ENCODE results near the gene MATN4. TPM values are rescaled to one million over a fixed set of nuclear protein-coding genes. Genes with fewer than 3 reads are reported as not detected.

Gene MATN4
- polyA plus RNA-seq, 6 donors from 2014 or later = not detected

DNA sequence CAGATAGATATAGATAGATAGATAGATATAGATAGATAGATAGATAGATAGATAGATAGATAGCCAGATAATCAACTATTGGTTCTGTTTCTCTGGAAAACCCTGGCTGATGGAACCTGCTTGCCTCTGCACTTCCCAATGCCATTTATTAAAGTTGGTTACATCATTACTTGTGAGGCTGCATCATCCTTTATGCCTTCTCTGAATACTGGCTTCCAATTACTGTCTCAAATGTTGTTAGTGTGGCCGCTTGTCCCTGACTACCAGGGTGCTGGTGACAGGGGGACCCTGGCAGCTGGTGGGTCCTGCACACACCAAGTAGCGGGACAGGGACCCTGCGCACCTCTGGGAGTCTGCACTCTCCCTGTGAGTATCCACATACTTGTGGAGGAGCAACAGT lies 49.8 kb downstream of the MATN4 start:
- peaks cover 59 to 69% (median 66%) of the 10 kb centered on the region in 3 donors for H3K27me3 Mint-ChIP-seq
- H3K27ac Mint-ChIP-seq = no peak overlapping the region
- DNase-seq (no peak), ATAC-seq (ENCODE audit: low read depth in 2 of 2) (no peak)
- no peaks in the 10 kb centered on the region for H3K4me1 Mint-ChIP-seq
- H3K36me3 Mint-ChIP-seq = no peaks in the 10 kb centered on the region
- H3K4me3 Mint-ChIP-seq = no peak overlapping the region
- H3K9me3 Mint-ChIP-seq = no peaks in the 10 kb centered on the region

DNA sequence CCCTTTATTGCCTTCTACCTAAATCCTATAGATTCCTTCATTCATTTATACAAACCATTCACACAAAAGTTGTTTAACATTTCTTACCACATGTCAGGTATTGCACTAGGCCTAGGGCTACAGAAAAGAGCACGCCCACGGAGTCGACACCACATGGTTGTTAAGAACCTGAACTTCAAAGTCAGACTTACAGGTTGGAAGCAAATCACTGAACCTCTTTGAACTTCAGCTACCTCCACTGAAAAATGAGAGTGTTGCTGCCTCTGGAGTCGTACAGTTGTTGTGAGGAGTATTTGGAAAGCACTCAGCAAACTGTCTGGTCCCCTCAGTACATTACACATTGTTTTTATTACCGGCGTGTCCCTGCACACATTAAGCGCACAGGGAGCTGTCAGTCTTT lies 50.4 kb downstream of the MATN4 start:
- peaks cover 57 to 69% (median 67%) of the 10 kb centered on the region in 3 donors for H3K27me3 Mint-ChIP-seq
- DNase-seq (no peak), ATAC-seq (ENCODE audit: low read depth in 2 of 2) (no peak)
- H3K36me3 Mint-ChIP-seq = no peaks in the 10 kb centered on the region
- no peaks in the 10 kb centered on the region for H3K4me1 Mint-ChIP-seq
- no peak overlapping the region for H3K4me3 Mint-ChIP-seq
- H3K27ac Mint-ChIP-seq = no peak overlapping the region
- H3K9me3 Mint-ChIP-seq = no peaks in the 10 kb centered on the region

DNA sequence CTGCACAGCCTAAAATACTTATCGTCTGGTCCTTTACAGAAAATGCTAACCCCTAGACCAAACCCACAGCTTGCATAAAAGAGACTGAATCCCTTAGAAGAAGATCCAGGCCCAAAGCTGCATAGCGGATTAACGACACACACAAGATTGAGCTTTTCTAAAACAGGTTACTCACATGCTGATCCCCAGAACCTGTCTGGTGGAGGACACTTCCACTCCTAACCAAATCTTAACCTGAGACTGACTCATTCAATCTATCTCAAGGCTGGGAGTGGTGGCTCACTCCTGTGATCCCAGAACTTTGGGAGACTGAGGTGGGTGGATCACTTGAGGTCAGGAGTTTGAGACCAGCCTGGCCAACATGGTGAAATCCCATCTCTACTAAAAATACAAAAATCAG lies 50.9 kb downstream of the MATN4 start:
- DNase-seq (no peak), ATAC-seq (ENCODE audit: low read depth in 2 of 2) (no peak)
- peaks cover 60 to 69% (median 68%) of the 10 kb centered on the region in 3 donors for H3K27me3 Mint-ChIP-seq
- H3K4me3 Mint-ChIP-seq = no peak overlapping the region
- H3K27ac Mint-ChIP-seq = no peak overlapping the region
- H3K9me3 Mint-ChIP-seq = no peaks in the 10 kb centered on the region
- no peaks in the 10 kb centered on the region for H3K4me1 Mint-ChIP-seq
- no peaks in the 10 kb centered on the region for H3K36me3 Mint-ChIP-seq

DNA sequence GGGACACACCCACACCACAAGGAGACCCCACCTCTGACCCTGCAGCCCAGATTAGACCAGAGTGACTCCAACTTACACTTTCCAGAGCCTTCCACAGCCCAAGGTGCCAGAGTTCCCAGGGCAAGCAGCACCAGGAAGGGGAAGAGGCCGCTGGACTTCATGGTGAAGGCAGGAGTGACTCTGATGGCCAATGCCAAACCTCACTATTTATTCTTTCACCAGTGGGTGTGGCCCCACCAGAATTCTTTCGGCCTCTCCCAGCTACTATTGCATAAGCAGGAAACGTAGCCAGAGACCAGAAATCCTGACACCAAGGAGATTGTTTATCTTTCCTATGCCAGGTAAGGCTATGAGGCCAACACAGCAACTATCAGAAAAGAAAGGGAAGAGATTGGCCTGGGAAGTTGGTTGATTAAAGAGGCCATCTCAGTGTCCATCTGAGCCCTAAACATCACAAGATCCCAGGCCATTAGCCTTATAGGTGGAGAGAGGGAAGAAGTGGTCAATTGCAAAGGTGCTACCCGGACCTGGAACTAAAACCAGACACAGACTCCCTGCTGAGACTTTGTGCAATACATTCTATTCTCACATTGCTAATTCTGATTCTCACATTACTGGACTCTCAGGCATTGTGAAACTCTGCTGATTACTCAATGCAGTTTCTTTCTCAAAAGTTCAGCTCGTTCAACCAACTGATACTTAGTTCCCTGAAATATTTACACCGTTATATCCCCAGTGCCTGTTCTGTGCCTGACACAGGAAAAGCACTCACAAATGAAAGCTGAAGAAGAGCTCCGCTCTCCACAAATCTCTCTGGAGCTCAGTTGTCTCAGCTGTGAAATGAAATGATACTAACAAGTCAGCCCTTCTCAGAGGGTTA lies 53.5 kb downstream of the MATN4 start, which contains the start of gene SLPI:
SLPI (minus strand) TSS at position 182 of the 880 bp plus-strand sequence; CDS start at position 161, 21 bp downstream.
- DNase-seq (no peak), ATAC-seq (ENCODE audit: low read depth in 2 of 2) (no peak)
- Mint-ChIP-seq H3K9me3 (no peaks in the 10 kb centered on the region), H3K4me1 (no peaks in the 10 kb centered on the region), H3K4me3 (no peak within 1 kb of the TSS), H3K36me3 (no peaks in the 10 kb centered on the region), H3K27me3 (peaks cover 68 to 73% (median 72%) of the 10 kb centered on the region in 3 donors), H3K27ac (no peak within 1 kb of the TSS)

DNA sequence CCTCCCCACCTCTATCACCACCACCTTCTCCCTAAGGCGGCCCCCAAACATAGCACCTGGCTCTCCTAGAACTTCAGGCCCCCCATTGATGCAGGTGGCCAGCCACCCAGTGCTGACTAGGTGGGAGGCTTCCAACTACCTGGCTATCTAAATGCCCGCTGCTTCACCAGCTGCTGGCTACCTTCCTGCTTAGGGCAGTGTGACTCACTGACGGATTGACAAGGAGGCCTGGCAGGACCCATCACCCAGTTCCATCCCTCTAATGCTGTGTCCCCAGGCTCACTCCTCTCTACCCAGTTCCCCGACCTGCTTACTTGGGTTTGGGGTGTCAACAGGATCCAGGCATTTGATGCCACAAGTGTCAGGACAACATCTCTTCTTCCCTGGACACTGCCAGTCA lies 54.8 kb downstream of the MATN4 start:
- Mint-ChIP-seq H3K9me3 (no peaks in the 10 kb centered on the region), H3K4me1 (no peaks in the 10 kb centered on the region), H3K27ac (no peak overlapping the region), H3K27me3 (peaks cover 70 to 76% (median 71%) of the 10 kb centered on the region in 3 donors), H3K4me3 (no peak overlapping the region), H3K36me3 (no peaks in the 10 kb centered on the region)
- ATAC-seq (ENCODE audit: low read depth in 2 of 2) (no peak), DNase-seq (no peak)

DNA sequence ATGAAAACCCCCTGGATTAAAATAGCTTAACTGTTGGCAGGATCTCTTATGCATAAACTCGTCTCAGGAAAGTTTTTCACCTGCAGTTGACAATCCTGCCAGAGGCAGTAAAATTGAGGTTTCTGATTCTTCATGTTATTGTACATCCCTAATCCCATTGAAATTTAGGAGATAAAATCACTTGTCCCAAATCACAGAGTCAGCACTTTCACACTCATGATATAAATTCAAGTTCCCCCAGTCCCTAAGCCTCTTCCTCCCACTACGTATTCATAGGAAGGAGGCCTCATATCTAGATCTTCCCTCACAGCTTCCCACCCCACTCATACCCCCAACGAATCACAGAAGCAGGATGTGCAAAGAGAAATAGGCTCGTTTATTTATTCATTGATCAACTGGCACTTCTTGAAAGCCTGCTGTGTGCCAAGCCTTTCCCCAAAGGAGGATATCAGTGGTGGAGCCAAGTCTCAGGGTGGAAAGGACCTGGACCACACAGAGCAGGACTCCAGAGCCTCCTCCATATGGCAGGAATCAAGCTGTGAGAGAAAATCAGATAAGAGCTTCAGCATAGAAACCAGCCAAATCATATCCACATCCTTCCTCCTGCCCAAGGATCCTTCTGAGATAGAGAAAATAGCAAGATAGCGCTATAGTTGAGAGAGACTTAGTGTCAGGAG lies 56.1 kb downstream of the MATN4 start:
- Mint-ChIP-seq H3K36me3 (no peaks in the 10 kb centered on the region), H3K4me1 (no peaks in the 10 kb centered on the region), H3K27me3 (peaks cover 74 to 79% (median 78%) of the 10 kb centered on the region in 3 donors), H3K4me3 (no peak overlapping the region), H3K9me3 (no peaks in the 10 kb centered on the region), H3K27ac (no peak overlapping the region)
- ATAC-seq (ENCODE audit: low read depth in 2 of 2) (no peak), DNase-seq (no peak)

DNA sequence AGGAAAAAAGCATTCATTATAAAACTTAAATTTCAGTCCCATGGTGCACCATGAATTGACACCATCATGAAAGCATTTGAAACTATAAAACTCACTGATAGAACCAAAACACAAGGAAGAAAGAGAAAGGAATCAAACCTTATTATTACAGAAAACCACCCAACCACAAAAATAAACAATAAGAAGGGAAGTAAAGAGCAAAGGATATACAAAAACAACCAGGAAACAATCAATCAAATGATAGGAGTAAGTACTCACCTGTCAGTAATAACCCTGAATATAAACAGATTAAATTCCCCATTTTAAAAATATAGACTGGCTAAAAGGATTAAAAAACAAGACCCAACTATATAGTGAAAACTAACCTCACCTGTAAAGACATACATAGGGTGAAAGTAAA lies 59.5 kb downstream of the MATN4 start:
- Mint-ChIP-seq H3K4me3 (no peak overlapping the region), H3K36me3 (no peaks in the 10 kb centered on the region), H3K4me1 (no peaks in the 10 kb centered on the region), H3K27me3 (peaks cover 66 to 83% (median 79%) of the 10 kb centered on the region in 3 donors), H3K9me3 (no peaks in the 10 kb centered on the region), H3K27ac (peak overlapping the region in 1 of 6 donors; percentile 24)
- DNase-seq = no peak
- no peak for ATAC-seq (ENCODE audit: low read depth in 2 of 2)

DNA sequence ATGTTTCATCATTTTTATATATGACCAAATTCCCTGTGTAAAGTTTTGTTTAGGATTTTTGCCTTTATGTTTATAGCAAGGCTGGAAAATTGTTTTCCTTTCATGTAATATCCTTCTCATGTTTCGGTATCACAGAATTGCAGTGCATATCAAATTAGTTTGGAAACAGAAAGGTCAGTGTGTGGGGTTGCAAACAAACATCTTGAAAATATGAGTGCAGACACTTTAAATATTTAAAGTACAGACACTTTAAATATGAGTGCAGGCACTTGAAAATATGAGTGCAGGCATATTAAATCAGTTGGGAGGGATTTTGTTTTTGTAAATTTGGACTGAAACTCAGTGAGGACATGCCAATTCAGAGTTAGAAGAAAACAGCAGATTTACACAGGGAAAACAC lies 60.2 kb downstream of the MATN4 start:
- Mint-ChIP-seq H3K4me1 (no peaks in the 10 kb centered on the region), H3K4me3 (no peak overlapping the region), H3K36me3 (no peaks in the 10 kb centered on the region), H3K27ac (no peak overlapping the region), H3K9me3 (no peaks in the 10 kb centered on the region), H3K27me3 (peaks cover 61 to 75% (median 75%) of the 10 kb centered on the region in 3 donors)
- no peak for ATAC-seq (ENCODE audit: low read depth in 2 of 2)
- no peak for DNase-seq

DNA sequence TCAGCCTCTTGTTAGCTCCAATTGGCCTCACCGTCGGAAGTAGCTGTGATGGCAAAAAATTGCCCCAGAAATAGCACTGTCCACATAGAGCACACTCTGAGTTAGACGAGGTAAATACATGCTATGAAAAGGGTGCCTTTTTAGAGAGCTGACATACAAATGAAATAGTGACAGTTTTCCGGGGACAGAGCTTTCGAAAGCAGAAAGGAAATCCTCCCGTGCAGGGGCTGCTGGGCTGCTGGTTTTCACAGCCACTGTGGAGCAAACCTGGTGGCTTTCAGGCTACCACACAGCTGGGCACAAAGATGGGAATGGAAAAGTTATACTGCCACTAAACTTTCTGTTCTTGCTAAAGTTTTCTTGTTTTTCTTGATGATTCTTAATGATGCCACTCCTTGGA lies 62.0 kb downstream of the MATN4 start:
- no peak overlapping the region for H3K27ac Mint-ChIP-seq
- H3K4me1 Mint-ChIP-seq = no peaks in the 10 kb centered on the region
- no peak for DNase-seq
- no peak for ATAC-seq (ENCODE audit: low read depth in 2 of 2)
- peaks cover 49 to 66% (median 66%) of the 10 kb centered on the region in 3 donors for H3K27me3 Mint-ChIP-seq
- H3K36me3 Mint-ChIP-seq = no peaks in the 10 kb centered on the region
- no peak overlapping the region for H3K4me3 Mint-ChIP-seq
- no peaks in the 10 kb centered on the region for H3K9me3 Mint-ChIP-seq

Other genes with a start within 250 kb of the MATN4 start
- gene KCNS1, start 207.2 kb downstream of the MATN4 start, polyA plus RNA-seq (ENCODE audit: low read depth in 6 of 6) = under 1 TPM in 4 of 6 donors, not detected in 2; 0.06 to 0.26 (median 0.20) TPM
- gene WFDC5, start 193.1 kb downstream of the MATN4 start, polyA plus RNA-seq (ENCODE audit: low read depth in 6 of 6) = not detected
- not detected for gene WFDC12, start 183.8 kb downstream of the MATN4 start, polyA plus RNA-seq (ENCODE audit: low read depth in 6 of 6)
- not detected for gene PI3, start 133.4 kb downstream of the MATN4 start, polyA plus RNA-seq (ENCODE audit: low read depth in 6 of 6)
- not detected for gene SEMG1, start 101.3 kb downstream of the MATN4 start, polyA plus RNA-seq (ENCODE audit: low read depth in 6 of 6)
- gene SEMG2, start 86.9 kb downstream of the MATN4 start, polyA plus RNA-seq (ENCODE audit: low read depth in 6 of 6) = not detected
- gene SLPI, start 53.7 kb downstream of the MATN4 start, polyA plus RNA-seq (ENCODE audit: low read depth in 6 of 6) = under 1 TPM in 1 of 6 donors, not detected in 5; 0.63 TPM
- gene RBPJL, start 1.5 kb downstream of the MATN4 start, polyA plus RNA-seq (ENCODE audit: low read depth in 6 of 6) = not detected
- not detected for gene SDC4, start 40.1 kb upstream of the MATN4 start, polyA plus RNA-seq (ENCODE audit: low read depth in 6 of 6)
- 10 to 100 TPM; 16.3 to 37.7 (median 36.1) TPM for gene SYS1, start 54.9 kb upstream of the MATN4 start, polyA plus RNA-seq (ENCODE audit: low read depth in 6 of 6)
- gene TP53TG5, start 70.0 kb upstream of the MATN4 start, polyA plus RNA-seq (ENCODE audit: low read depth in 6 of 6) = under 1 TPM in 4 of 6 donors, not detected in 2; 0.14 to 0.29 (median 0.21) TPM
- gene DBNDD2, start 100.0 kb upstream of the MATN4 start, polyA plus RNA-seq (ENCODE audit: low read depth in 6 of 6) = 1 to 10 TPM; 1.1 to 3.3 (median 2.1) TPM
- 100 to 1,000 TPM in 1 of 6 donors, 10 to 100 TPM in 5; 62.0 to 113 (median 77.9) TPM for gene PIGT, start 107.8 kb upstream of the MATN4 start, polyA plus RNA-seq (ENCODE audit: low read depth in 6 of 6)
- gene WFDC2, start 161.5 kb upstream of the MATN4 start, polyA plus RNA-seq (ENCODE audit: low read depth in 6 of 6) = not detected
- not detected for gene SPINT3, start 207.3 kb upstream of the MATN4 start, polyA plus RNA-seq (ENCODE audit: low read depth in 6 of 6)
- gene WFDC6, start 231.2 kb upstream of the MATN4 start, polyA plus RNA-seq (ENCODE audit: low read depth in 6 of 6) = not detected
- gene EPPIN, start 239.1 kb upstream of the MATN4 start, polyA plus RNA-seq (ENCODE audit: low read depth in 6 of 6) = not detected